G401.6 (cell line): ENCODE measurements around the gene IFIT2.
"Not testable (repeated sequence)": the region's sequence is repeated elsewhere in the genome, so short reads cannot be mapped to it uniquely, and the experiment has no call there.

Experiments used
- FAIRE-seq: peaks from 2 replicates; lab custom pipeline; 2012; peaks lifted over from hg19 to GRCh38; lab: Jason Lieb, UNC

IFIT2 gene

GRCh38 chr10:89281606-89282395 lies 20.0 kb upstream of the IFIT2 start:
- FAIRE-seq = no peak

DNA sequence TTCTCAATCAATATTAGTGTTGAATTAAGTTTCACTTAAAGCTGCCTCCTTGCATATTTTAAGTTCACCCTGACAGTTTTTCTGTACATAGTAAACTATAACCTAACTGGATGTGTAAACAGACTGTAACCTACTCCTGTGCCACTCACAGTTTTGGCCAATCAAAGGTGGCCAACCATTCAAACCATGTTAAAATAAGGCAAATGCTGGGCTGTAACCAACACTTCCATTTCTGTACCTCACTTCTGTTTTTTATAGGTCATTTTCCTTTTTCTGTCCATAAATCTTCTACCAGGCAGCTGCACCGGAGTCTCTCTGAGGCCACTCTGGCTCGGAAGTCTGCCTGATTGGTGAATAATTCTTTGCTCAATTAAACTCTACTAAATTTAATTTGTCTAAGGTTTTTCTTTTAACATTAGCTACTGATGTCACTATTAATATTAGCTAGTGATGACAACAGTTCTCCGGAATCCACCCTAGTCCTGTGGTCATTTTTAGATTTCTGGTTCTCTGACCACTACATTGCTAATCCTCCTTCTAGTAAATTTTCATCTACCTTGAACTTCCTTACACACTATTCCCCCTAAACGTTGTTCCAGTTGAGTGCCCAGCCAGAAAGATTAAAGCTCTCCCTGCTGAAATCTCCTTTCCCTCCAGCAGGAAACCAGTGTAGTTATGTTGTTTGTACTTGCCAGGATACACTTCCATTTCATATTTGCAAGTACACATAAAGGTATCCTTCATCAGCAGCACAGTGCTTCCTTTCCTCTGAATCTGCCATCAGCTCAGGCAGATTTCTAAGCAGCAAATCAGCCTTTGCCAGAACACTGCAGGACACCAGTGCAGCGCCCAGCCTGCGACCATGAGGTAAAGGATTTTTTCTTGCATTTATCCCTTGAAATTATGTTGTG lies 18.6 kb upstream of the IFIT2 start:
- no peak for FAIRE-seq

DNA sequence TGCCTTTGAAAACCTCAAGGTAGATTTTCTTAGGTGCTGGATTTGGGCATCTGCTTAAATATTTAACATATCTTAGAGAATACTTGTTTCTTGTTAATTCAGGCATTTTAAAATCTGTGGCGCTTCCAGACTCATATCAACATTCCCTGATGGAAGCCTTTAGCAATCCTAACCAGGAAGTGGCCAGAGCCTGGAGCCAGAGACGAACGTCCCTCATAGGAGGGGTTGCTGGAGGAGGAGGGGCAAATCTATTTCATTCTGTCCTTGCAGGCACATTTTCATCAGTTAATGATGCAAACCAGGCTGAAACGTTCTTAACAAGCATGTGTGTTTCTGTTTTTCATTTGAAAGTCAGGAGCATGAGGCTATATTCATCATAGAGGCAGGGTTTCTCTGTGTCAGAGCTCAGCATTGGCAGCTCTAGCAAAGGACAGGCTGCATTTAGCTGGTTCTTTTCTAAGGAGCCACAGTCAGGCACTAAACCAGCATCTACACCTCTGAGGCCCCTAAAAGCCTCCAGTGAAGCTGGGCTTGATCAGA lies 17.8 kb upstream of the IFIT2 start:
- no peak for FAIRE-seq

GRCh38 chr10:89284711-89285110 lies 17.1 kb upstream of the IFIT2 start:
- not testable (repeated sequence) for FAIRE-seq

DNA sequence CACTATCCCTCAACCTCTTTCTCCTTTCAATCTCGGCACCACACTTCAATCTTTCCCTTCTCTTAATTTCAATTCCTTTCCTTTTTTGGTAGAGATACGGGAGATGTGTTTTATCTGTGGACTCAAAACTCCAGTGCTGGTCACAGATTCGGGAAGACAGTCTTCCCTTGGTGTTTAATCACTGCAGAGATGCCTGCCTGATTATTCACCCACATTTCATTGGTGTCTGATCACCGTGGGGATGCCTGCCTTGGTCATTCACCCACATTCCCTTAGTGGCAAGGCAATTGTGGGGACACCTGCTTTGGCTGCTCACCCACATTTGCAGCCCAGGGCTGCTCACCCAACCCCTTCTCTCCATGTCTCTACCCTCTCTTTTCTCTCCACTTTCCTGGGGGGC lies 16.5 kb upstream of the IFIT2 start:
- not testable (repeated sequence) for FAIRE-seq

- FAIRE-seq = no peak
These were observed 7.1 kb upstream of the IFIT2 start for GRCh38 chr10:89294721-89295239.

DNA sequence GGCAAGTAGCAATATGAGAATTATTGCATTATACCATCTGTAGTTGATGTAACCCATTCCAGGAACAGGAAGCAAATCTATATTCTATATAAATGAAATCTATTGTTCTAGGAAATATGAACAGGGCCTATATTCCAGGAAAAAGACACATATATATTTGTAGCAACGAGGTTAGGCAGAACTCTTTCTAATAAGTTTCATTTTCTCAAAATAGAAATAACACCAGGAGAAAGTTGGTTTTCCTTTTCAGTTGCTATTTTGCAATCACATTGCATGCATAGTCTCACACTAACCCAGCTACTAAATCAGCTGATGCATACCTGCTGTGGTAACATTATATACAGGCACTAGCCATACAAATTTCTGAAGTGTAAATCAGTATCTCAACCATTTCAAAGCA lies 6.2 kb upstream of the IFIT2 start:
- FAIRE-seq = no peak

GRCh38 chr10:89296220-89296648 lies 5.6 kb upstream of the IFIT2 start:
- no peak for FAIRE-seq

GRCh38 chr10:89297356-89297755 lies 4.5 kb upstream of the IFIT2 start:
- FAIRE-seq = no peak

DNA sequence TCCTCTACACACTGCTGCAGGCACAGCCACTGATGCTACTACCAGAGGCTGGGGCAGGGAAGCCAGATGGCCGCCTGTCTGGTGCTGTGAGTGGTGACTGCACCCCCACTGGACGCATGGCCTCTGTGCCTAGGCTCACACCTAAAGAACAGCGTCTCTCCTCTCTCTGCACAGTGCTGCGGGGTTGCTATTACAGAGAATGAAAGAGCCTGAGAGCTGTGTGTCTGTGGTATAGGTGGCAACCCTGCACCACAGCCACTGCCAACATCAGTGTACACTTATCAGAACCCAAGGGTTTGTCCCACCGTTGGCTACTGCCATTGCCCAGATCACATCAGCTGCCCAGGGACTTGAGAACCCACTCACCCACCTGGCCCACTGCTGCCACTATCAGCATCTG lies 4.1 kb upstream of the IFIT2 start:
- no peak for FAIRE-seq

DNA sequence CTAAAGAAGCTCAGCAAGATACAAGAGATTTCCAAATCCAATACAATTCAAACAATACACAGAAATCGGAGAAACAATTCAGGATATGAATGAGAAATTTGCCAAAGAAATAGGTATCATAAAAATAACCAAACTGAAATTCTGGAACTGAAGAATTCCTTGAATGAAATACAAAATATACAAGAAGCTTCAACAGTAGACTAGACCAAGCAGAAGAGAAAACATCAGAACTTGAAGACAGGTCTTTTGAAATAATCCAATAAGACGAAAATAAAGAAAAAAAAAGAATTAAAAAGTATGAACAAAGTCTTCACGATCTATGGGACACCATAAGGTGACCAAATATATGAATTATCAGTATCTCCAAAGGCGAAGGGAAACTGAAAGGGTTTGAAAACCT lies 2.8 kb upstream of the IFIT2 start:
- FAIRE-seq = no peak

GRCh38 chr10:89301232-89301631 lies 614 bp upstream of the IFIT2 start:
- FAIRE-seq = no peak

- no peak for FAIRE-seq
These were observed 779 bp downstream of the IFIT2 start for GRCh38 chr10:89302625-89303024.

- FAIRE-seq = no peak
These were observed 1.3 kb downstream of the IFIT2 start for GRCh38 chr10:89303161-89303560.

DNA sequence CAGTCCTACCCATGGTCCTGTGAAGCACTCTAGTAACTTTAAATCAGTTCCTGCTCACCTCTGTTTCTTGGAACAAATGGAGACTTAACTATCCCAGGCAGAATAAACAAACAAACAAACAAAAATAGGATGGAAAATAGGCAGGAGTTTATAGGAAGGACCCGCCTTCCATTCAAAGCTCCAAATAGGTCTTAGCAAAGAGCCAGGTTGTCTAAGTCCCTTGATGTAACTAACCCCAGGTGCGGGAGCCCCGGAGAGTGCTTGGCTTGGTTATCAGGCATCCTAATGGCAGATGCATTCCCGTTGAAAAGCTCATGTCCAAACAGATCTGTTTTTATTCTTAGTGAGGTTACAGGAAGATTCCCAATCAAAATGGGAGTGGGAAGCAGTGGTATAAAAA lies 2.2 kb downstream of the IFIT2 start:
- no peak for FAIRE-seq

- no peak for FAIRE-seq
These were observed 2.6 kb downstream of the IFIT2 start for GRCh38 chr10:89304446-89304845.

DNA sequence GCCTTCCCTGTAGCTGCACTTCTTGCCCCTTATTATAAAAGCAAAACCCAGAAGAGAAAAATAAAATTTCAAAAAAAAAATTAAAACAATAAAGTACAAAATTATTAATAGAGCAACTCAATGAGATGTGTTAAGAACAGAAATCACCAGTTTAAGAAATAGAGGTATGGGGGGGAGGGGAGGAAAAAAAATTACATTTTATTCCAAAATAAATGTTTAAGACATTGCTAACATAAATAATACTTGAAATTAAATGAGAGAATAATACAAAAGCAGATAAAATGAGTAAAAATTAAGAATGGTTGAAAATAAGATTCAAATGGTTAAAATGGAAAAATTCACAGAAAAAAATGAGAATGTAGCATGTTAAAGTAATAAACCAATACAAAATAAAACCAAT lies 3.1 kb downstream of the IFIT2 start:
- FAIRE-seq = no peak

GRCh38 chr10:89305766-89306433 lies 4.1 kb downstream of the IFIT2 start:
- FAIRE-seq = no peak

DNA sequence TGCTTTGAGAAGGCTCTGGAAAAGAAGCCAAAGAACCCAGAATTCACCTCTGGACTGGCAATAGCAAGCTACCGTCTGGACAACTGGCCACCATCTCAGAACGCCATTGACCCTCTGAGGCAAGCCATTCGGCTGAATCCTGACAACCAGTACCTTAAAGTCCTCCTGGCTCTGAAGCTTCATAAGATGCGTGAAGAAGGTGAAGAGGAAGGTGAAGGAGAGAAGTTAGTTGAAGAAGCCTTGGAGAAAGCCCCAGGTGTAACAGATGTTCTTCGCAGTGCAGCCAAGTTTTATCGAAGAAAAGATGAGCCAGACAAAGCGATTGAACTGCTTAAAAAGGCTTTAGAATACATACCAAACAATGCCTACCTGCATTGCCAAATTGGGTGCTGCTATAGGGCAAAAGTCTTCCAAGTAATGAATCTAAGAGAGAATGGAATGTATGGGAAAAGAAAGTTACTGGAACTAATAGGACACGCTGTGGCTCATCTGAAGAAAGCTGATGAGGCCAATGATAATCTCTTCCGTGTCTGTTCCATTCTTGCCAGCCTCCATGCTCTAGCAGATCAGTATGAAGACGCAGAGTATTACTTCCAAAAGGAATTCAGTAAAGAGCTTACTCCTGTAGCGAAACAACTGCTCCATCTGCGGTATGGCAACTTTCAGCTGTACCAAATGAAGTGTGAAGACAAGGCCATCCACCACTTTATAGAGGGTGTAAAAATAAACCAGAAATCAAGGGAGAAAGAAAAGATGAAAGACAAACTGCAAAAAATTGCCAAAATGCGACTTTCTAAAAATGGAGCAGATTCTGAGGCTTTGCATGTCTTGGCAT lies 4.8 kb downstream of the IFIT2 start:
- no peak for FAIRE-seq

GRCh38 chr10:89307269-89307577 lies 5.4 kb downstream of the IFIT2 start:
- FAIRE-seq = no peak

DNA sequence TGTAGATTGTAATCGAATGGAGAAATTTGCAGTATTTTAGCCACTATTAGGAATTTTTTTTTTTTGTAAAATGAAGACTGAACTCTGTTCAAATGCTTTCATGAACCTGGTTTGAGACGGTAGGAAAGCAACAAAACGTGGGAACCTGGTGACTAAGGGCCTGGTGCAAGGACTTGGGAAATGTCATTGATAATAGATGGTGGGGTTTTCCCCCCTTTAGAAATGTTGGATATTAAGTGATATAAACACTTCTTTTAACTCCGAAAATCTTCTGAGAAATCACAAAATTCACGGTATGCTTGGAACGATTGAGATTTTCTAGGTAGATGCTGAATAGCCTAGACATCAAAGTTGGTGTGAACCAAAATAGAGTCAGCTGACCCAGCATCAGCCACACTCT lies 6.4 kb downstream of the IFIT2 start:
- FAIRE-seq = no peak

GRCh38 chr10:89308736-89309135 lies 6.9 kb downstream of the IFIT2 start:
- no peak for FAIRE-seq
